Measurements from ENCODE around the gene PNMT.

Gene PNMT

GRCh38 chr17:39653662-39654331 is 14.5 kb upstream of the PNMT start:
- no peak for DNase-seq

- no peak for DNase-seq
These were observed 13.1 kb upstream of the PNMT start for GRCh38 chr17:39655105-39655504.

- DNase-seq = no peak
These were observed 9.9 kb upstream of the PNMT start for GRCh38 chr17:39658346-39658745.

DNA sequence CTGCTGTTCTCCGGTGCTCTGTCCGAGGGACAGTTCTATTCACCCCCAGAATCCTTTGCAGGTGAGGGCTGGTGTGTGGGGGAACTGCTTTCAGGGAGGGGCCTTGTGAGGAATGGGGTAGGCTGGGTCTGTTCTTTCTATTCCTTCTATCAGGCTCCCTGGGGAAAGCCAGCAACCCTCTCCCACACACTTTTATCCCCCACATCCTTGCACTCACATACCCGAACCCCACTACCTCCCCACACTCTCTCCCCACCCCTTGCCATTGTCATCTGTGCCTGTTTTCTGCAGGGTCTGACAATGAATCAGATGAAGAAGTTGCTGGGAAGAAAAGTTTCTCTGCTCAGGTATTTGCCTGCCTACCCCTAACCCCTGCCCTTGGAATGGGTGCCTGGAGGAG is 9.5 kb upstream of the PNMT start:
- DNase-seq = no peak

- no peak for DNase-seq
These were observed 8.8 kb upstream of the PNMT start for GRCh38 chr17:39659279-39660010.

GRCh38 chr17:39660011-39660360 is 8.3 kb upstream of the PNMT start:
- no peak for DNase-seq

GRCh38 chr17:39660397-39661385 is 7.6 kb upstream of the PNMT start:
- DNase-seq = no peak

DNA sequence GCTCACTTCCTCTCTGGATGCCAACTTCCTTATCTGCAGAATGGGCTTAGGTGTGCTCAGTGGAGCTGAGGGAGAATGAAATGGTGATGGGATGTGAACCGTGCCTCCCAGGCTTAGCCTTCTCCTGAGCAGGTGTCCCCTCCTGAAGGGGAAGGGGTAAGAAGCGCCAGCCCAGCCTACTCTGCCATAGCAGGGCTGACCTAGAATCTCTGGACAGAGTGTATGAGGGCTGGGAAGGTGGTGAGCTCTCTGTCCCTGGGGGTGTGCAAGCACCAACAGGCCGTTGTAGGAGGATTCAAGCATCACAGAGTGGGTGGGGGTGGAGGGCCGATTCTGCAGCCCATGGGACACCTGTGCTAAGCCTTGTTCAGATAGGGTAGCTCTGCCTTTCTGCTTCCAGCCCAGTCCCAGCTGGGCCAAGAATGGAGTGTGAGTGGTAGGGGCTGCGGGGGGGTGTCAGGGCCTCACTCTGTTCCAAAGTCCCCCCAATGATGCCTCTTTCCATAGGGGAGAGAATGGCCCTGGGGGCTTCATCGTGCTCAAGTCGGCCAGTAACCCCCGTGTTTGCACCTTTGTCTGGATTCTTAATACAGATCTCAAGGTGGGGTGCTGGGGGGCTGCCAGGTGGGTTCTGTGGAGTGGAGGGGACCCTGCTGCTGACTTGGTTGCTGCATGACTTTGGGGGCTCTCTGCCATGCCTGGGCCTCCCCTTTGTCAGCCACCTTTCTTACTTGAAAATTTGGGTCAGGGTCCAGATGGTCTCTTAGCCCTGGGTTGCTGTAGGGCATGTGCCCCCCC is 6.3 kb upstream of the PNMT start:
- DNase-seq = no peak

DNA sequence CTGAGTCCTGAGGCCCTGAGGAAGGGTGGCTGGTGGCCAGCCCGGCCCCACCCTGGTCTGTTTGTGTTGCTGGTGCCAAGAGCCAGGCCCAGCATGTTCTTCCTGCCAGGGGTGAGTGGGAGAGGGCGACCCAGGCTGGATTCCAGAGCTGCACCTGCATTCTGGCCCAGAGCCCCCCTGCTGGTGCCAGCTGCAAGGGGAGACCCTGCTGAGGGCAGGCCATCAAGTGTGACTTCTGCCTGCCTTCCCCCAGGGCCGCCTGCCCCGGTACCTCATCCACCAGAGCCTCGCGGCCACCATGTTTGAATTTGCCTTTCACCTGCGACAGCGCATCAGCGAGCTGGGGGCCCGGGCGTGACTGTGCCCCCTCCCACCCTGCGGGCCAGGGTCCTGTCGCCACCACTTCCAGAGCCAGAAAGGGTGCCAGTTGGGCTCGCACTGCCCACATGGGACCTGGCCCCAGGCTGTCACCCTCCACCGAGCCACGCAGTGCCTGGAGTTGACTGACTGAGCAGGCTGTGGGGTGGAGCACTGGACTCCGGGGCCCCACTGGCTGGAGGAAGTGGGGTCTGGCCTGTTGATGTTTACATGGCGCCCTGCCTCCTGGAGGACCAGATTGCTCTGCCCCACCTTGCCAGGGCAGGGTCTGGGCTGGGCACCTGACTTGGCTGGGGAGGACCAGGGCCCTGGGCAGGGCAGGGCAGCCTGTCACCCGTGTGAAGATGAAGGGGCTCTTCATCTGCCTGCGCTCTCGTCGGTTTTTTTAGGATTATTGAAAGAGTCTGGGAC is 5.5 kb upstream of the PNMT start:
- no peak for DNase-seq

- no peak for DNase-seq
These were observed 4.9 kb upstream of the PNMT start for GRCh38 chr17:39663340-39663687.

- no peak for DNase-seq
These were observed 4.3 kb upstream of the PNMT start for GRCh38 chr17:39663688-39664580.

DNA sequence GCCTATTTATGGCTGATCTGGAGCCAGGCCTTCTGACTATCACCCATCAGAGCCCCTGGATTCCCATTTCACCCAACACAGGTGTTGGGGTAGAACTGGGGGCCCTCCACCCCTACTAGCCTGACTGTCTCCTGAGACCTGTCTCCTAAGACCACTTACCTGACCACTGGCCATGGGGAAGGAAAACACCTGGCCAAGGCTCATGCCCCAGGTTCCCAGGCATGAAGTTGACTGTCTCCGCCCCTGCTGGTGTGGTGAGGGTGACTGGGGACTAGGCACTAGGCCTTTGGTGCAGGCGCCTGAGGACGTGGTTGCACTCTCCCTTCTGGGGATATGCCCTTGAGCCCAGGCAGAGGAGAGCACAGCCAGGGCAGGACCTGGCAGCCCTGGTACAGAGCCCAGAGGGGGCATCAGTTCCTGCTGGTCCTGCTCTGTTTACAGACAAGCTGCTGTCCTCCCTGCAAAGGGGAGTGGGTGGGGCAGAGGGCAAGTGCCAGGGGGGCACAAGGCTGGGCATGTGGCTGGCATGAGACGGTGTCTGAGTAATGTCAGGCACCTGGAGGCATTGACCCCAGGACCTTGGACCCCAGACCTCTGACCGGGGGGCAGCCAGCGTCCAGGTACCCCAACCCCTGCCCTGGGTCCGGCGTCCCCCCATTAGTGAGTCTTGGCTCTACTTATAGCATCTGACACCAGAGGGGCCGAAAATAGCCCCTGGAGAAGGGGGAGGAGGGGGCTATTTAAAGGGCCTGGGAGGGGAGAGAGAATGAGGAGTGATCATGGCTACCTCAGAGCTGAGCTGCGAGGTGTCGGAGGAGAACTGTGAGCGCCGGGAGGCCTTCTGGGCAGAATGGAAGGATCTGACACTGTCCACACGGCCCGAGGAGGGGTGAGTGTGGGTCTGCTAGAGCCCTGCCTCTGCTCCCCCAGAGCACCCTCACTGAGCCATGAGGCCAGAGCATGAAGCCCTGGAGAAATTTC is 3.4 kb upstream of the PNMT start, which contains the start of gene TCAP:
Gene TCAP (plus strand): TSS at position 769 of the 981 bp plus-strand sequence. CDS start 11 bp downstream, at position 780.
- no peak for DNase-seq

DNA sequence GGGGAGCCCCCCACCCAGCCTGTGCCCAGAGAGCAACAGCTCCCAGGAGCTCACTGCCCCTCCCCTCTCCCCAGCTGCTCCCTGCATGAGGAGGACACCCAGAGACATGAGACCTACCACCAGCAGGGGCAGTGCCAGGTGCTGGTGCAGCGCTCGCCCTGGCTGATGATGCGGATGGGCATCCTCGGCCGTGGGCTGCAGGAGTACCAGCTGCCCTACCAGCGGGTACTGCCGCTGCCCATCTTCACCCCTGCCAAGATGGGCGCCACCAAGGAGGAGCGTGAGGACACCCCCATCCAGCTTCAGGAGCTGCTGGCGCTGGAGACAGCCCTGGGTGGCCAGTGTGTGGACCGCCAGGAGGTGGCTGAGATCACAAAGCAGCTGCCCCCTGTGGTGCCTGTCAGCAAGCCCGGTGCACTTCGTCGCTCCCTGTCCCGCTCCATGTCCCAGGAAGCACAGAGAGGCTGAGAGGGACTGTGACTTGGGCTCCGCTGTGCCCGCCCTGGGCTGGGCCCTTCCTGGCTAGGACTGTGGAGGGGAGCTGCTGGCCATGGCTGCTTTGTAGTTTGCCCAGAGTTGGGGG is 2.5 kb upstream of the PNMT start:
- DNase-seq = no peak

DNA sequence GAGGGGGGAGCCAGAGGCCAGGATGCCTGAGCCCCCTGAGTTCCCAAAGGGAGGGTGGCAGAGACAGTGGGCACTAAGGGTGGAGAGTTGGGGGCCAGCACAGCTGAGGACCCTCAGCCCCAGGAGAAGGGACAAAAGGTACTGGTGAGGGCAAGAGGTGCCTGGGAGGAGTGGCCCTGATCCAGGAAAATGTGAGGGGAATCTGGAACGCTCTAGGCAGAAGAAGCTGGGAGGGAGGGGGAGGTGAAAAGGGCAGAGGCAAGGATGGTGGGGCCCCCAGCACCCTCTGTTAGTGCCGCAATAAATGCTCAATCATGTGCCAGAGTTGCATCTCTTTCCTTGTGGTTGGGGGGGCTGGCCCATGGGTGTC is 2.0 kb upstream of the PNMT start:
- DNase-seq = no peak

DNA sequence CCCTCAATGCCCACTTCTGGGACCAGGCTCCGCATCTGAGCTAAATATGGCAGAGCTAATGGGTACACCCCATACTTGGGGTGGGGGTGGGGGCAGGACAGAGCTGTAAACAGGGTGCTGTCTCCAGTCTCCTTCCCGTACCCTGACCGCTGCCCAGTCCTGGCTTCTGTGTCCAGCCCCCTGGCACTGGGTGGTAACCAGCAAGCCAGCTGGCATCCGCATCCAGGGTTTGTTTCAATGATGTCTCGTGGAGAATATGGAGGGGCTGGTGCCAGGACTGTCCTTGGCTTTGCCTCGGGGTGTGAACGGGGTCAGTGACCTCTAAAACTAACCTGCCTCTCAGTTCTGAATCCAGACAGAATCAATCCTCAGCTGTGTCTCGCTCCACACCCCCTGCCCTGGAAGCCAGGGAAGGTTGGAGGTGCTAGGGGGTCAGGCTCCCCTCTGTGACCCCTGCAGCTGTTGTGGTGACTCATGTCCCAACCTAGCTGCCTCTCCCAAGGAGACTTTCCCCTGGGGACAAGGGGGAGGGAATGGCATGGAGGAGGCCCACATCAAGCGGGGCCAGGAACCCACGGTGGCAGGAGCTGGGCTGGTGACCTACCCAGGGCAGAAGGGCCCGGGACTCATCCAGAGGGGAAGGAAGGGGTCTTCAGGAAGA is 1.5 kb upstream of the PNMT start:
- no peak for DNase-seq

DNA sequence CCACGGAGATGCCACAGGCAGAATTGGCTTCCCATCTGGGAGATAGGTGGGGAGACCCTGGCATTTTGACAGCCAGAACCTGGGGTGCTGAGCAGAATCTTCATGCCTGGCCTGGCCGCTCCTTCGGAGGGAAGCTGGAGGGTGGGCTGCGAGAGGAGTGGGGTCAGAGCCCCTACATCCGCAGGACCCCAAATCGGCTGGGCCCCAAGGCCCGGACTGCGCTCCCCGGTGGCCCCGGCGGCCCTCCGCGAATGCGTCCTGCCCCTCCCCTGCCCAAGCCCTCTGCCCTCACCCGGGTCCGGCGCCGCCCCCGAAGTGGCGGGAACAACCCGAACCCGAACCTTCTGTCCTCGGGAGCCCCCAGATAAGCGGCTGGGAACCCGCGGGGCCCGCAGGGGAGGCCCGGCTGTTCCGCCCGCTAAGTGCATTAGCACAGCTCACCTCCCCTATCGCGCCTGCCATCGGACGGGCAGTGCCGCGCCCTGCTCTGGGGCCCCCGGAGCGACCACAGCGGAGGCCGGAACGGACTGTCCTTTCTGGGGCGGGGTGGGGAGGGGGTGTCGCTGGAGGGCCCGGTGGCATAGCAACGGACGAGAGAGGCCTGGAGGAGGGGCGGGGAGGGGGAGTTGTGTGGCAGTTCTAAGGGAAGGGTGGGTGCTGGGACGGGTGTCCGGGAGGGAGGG is 850 bp upstream of the PNMT start:
- no peak for DNase-seq

- no peak for DNase-seq
These were observed 1.9 kb downstream of the PNMT start for GRCh38 chr17:39669897-39670735.
